ENCODE measurements around the gene ANP32D.
"Not testable (repeated sequence)": the region's sequence is repeated elsewhere in the genome, so short reads cannot be mapped to it uniquely, and the experiment has no call there.

DNA sequence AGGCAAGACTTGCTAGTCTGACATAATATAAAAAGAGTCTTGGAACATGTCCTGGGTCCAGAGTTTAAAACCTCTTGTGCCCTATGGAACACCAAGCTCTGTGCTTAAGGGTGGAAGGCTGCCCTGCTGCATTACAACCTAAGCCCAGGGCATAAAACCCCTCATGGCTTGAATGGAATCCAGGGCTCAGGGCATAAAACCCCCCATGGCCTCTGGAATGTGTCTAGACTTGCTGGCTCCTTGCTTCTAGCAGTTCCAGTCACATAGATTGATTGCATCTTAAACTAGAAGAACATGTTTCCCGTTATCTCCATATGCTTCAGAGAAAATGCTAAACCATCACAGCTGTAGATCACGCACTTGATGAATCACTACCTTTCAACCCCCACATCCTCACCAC is 34.5 kb downstream of the ANP32D start:
- TF ChIP-seq, protein P1, sequence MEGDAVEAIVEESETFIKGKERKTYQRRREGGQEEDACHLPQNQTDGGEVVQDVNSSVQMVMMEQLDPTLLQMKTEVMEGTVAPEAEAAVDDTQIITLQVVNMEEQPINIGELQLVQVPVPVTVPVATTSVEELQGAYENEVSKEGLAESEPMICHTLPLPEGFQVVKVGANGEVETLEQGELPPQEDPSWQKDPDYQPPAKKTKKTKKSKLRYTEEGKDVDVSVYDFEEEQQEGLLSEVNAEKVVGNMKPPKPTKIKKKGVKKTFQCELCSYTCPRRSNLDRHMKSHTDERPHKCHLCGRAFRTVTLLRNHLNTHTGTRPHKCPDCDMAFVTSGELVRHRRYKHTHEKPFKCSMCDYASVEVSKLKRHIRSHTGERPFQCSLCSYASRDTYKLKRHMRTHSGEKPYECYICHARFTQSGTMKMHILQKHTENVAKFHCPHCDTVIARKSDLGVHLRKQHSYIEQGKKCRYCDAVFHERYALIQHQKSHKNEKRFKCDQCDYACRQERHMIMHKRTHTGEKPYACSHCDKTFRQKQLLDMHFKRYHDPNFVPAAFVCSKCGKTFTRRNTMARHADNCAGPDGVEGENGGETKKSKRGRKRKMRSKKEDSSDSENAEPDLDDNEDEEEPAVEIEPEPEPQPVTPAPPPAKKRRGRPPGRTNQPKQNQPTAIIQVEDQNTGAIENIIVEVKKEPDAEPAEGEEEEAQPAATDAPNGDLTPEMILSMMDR (conservative IDR thresholded peaks at IDR 0.05; ENCODE audit: low read length), result not testable (repeated sequence)
- not testable (repeated sequence) for TF ChIP-seq EZH2phosphoT487 (IDR thresholded peaks at IDR 0.05; ENCODE audit: borderline replicate concordance, low read depth, low read length)
